ENCODE data around the gene NHSL2.

Gene NHSL2

DNA sequence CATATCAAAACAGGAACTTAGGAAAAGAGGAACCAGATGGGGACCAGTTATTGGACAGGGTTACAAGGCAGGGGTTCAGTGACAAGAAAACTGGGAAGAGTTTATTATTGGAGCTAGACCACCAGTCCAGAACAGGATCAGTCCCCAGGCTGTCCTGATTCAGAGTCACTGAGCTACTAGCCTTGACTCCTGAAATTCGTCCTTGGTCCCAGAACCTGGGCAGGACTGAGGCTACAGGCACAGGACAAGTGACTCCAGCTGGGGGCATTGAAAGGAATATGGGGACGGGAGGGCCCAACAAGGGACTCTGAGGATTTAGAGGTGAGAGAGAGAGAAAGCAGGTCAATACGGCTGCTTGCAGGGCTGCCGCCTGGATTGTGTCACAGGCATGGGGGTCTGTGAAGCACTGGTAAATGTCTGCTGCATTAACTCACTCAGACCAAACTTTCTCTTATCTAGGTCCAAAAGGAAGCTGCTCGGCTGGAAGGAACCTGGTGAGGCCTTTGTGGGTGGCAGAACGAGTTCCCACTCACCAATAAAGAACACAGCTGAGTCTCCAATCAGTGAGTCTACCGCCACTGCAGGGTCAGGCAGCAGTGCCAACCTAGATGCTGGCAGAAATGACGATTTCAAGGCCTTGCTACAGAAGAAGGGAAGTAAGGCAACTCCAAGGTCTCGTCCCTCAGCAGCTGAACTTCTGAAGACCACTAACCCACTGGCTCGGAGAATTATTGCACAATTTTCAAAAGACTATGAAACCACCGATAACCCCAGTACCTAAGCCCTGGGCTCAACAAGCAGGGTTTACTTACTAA, 232.4 kb downstream of the NHSL2 start:
- POLR2A ChIA-PET, result no interaction called here

DNA sequence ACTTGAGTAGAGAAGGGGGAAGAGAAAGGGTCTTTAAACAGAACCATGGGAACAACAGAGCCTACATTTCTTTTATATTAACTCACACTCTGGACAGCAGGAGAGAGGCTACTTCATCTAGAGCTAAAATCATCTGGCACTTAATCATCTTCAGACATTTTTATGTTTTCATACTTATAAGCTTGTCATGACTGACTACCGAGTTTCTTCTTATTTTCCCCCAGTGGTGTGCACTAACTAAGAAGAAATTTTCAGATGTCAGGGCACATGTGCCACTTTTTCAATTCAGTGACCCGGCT, 232.9 kb downstream of the NHSL2 start:
- ChIA-PET CTCF (interaction anchor here (1.1 to 2.2 kb wide), 3 partner anchors 11 to 146 kb away, joined by 3 to 9 read pairs (median 6); partner anchors contain the start of gene RTL5), POLR2A (no interaction called here)
- DNase-seq (ENCODE audit: low read depth, low spot score), result no peak
- H3K4me3 ChIP-seq (ENCODE audit: low read depth, low read length), result no peak overlapping the region
- TF ChIP-seq, protein P1, sequence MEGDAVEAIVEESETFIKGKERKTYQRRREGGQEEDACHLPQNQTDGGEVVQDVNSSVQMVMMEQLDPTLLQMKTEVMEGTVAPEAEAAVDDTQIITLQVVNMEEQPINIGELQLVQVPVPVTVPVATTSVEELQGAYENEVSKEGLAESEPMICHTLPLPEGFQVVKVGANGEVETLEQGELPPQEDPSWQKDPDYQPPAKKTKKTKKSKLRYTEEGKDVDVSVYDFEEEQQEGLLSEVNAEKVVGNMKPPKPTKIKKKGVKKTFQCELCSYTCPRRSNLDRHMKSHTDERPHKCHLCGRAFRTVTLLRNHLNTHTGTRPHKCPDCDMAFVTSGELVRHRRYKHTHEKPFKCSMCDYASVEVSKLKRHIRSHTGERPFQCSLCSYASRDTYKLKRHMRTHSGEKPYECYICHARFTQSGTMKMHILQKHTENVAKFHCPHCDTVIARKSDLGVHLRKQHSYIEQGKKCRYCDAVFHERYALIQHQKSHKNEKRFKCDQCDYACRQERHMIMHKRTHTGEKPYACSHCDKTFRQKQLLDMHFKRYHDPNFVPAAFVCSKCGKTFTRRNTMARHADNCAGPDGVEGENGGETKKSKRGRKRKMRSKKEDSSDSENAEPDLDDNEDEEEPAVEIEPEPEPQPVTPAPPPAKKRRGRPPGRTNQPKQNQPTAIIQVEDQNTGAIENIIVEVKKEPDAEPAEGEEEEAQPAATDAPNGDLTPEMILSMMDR (IDR thresholded peaks at IDR 0.05; ENCODE audit: insufficient read depth, low read length, missing control alignments), result no peak

More for the DNA sequence above, 232.4 kb downstream of the NHSL2 start:
- no peak overlapping the region for H3K4me3 ChIP-seq (ENCODE audit: low read depth, low read length)
- CTCF ChIA-PET, result interaction anchor here (1.1 to 2.2 kb wide), 3 partner anchors 11 to 146 kb away, joined by 3 to 9 read pairs (median 6); partner anchors contain the start of gene RTL5
- TF ChIP-seq, protein P1 (IDR thresholded peaks at IDR 0.05; ENCODE audit: insufficient read depth, low read length, missing control alignments), result no peak
- DNase-seq (ENCODE audit: low read depth, low spot score), result no peak

DNA sequence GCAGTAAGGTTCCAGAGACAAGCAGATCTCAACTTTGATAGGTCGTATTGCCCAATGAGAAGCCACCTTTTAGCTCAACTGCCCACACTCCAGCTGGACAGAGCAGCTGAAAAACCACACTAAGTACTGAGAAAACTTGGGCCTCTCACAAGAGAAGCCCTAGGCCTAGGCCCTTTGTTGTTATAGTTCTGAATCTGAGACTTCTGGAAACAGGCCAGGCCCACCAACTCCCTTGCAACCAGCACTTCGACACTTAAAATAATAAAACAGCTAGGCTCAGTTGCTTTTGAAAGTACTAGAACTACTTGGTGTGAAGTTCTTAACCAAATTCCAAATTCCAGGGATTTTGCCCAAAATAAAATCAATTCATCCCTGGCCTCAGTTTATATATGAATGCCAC, 234.5 kb downstream of the NHSL2 start:
- ChIA-PET CTCF (no interaction called here), POLR2A (no interaction called here)
- no peak overlapping the region for H3K4me3 ChIP-seq (ENCODE audit: low read depth, low read length)
- TF ChIP-seq, protein P1 (IDR thresholded peaks at IDR 0.05; ENCODE audit: insufficient read depth, low read length, missing control alignments), result no peak
- DNase-seq (ENCODE audit: low read depth, low spot score), result no peak

DNA sequence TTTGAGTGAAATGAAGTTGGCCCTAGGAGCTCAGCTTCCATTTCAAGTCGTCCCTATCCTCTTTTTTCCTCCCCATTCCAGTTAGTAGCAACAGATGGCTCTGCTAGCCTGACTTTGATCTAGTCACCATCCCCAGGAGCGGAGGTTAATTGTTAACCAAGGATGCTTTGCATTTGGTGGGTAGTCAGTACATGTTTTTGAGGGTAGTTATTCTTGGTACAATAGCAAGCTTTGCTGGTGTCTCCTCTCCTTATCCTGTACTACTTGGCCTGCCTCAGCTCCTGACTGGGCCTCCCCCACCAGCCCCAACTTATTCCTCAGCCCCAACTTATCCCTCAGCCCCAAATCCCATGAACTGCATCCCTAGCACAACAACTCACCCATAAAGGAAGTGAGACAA, 235.9 kb downstream of the NHSL2 start:
- ChIA-PET POLR2A (no interaction called here), CTCF (no interaction called here)
- no peak overlapping the region for H3K4me3 ChIP-seq (ENCODE audit: low read depth, low read length)
- no peak for DNase-seq (ENCODE audit: low read depth, low spot score)
- TF ChIP-seq, protein P1 (IDR thresholded peaks at IDR 0.05; ENCODE audit: insufficient read depth, low read length, missing control alignments), result no peak

DNA sequence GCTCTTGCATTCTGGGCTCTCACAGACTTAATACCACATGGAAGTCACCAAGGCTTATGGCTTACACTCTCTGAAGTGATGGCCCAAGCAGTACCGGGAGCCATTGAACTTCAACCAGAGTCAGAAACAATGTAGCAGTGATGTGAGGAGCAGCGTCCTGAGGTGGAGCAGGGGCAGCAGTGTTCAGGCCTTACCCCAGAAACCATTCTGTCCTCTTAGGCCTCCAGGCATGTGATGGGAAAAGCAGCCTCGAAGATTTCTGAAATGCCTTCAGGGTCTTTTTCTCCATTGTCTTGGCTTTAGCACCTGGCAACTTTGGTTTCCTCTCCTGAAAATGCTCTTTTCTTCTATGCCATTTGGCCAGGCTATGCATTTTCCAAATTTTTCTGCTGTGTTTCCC, 248.1 kb downstream of the NHSL2 start:
- CTCF ChIA-PET, result no interaction called here

DNA sequence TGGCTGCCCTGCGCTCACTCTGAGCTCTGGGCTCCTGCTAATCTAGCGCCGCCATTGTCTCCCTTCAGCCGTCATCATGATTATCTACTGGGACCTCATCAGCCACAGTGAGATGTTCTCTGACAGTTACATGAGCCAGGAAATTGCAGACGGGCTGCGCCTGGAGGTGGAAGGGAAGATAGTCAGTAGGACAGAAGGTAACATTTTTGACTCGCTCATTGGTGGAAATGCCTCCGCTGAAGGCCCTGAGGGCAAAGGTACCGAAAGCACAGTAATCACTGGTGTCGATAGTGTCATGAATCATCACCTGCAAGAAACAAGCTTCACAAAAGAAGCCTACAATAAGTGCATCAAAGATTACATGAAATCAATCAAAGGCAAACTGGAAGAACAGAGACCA, 249.1 kb downstream of the NHSL2 start:
- POLR2A ChIA-PET, result no interaction called here
- H3K4me3 ChIP-seq (ENCODE audit: low read depth, low read length), result no peak overlapping the region
- TF ChIP-seq, protein P1 (IDR thresholded peaks at IDR 0.05; ENCODE audit: insufficient read depth, low read length, missing control alignments), result no peak
- no peak for DNase-seq (ENCODE audit: low read depth, low spot score)
- CTCF ChIA-PET, result no interaction called here

More for the DNA sequence above, 248.1 kb downstream of the NHSL2 start:
- POLR2A ChIA-PET, result no interaction called here
- DNase-seq (ENCODE audit: low read depth, low spot score), result no peak
- no peak overlapping the region for H3K4me3 ChIP-seq (ENCODE audit: low read depth, low read length)
- TF ChIP-seq, protein P1 (IDR thresholded peaks at IDR 0.05; ENCODE audit: insufficient read depth, low read length, missing control alignments), result no peak
